GM13976 (cell line): ENCODE data around the gene ANKRD60.

Source experiments
- DNase-seq: peaks from one replicate; pipeline ENCODE4 v3.0.0; 2012; ENCODE audit warnings: low spot score
- CTCF ChIP-seq: IDR thresholded peaks from 2 replicates; pipeline ENCODE4 v1.5.1; 2012; ENCODE audit warnings: borderline replicate concordance, mild to moderate bottlenecking; ENCODE audit not compliant: insufficient read depth; ENCODE audit errors: extremely low read depth, missing control alignments, control extremely low read depth
- in situ Hi-C: fragments of 300-500 bp; cut with MboI; formaldehyde crosslinking; loops from one replicate; pipeline ENCODE4 v1.12.0; 2022; ENCODE audit warnings: low sequenced_read_pairs, mixed read lengths, inconsistent platforms; ENCODE audit not compliant: unreplicated experiment

ANKRD60 gene

GRCh38 chr20:58212636-58213035 lies 15.8 kb downstream of the ANKRD60 start:
- in situ Hi-C loops: no loop called here

GRCh38 chr20:58210398-58210747 lies 18.1 kb downstream of the ANKRD60 start:
- in situ Hi-C loops: no loop called here
- DNase-seq: no peak
- TF ChIP-seq CTCF: no peak

More at GRCh38 chr20:58212636-58213035, 15.8 kb downstream of the ANKRD60 start:
- TF ChIP-seq CTCF: no peak
- DNase-seq: no peak

GRCh38 chr20:58209652-58210397 lies 18.6 kb downstream of the ANKRD60 start:
- in situ Hi-C loops: no loop called here
- peak; percentile 100 for TF ChIP-seq CTCF
- DNase-seq: peak; percentile 95

GRCh38 chr20:58208944-58209343 lies 19.5 kb downstream of the ANKRD60 start:
- no peak for DNase-seq
- no peak for TF ChIP-seq CTCF
- in situ Hi-C loops: no loop called here

GRCh38 chr20:58205850-58206249 lies 22.6 kb downstream of the ANKRD60 start:
- DNase-seq: no peak
- no peak for TF ChIP-seq CTCF
- in situ Hi-C loops: no loop called here

- DNase-seq: no peak
- in situ Hi-C loops: no loop called here
- no peak for TF ChIP-seq CTCF
Measured at GRCh38 chr20:58202044-58202443, 26.4 kb downstream of the ANKRD60 start.
